H1 (cell line): ENCODE results near the gene RIMS3. TPM values are rescaled to one million over a fixed set of nuclear protein-coding genes. Genes with fewer than 3 reads are reported as not detected.

Experiments used
- CTCF ChIA-PET: fragments of 300-600 bp; sonication (Branson Sonifier 250); formaldehyde crosslinking; loops from one replicate; lab custom pipeline; 2021; ENCODE audit not compliant: partially characterized antibody; lab: Charles Lee
- POLR2A ChIA-PET: fragments of 300-600 bp; sonication (Branson Sonifier 250); formaldehyde crosslinking; loops from one replicate; lab custom pipeline; 2021; ENCODE audit warnings: inconsistent platforms; ENCODE audit not compliant: partially characterized antibody; lab: Charles Lee
- DNase-seq, 2 experiments: peaks; one replicate each; pipeline versions ENCODE4 v3.0.0 to v3.0.0-alpha.2; 2010 to 2022; ENCODE audit warnings: low spot score in 2 of 2, low read depth in 1 of 2, mixed read lengths in 1 of 2
- FAIRE-seq: peaks from 2 replicates; lab custom pipeline; 2011; peaks lifted over from hg19 to GRCh38; lab: Jason Lieb, UNC
- H2AFZ ChIP-seq: 2 replicates; pipeline ENCODE4 v1.8.1; 2012; ENCODE audit warnings: low read length, inconsistent platforms
- H2AK5ac ChIP-seq: 2 replicates; pipeline ENCODE4 v1.6.1; 2013; ENCODE audit warnings: low read depth, low read length
- H2BK120ac ChIP-seq: replicated peaks from 2 replicates; pipeline ENCODE3; 2013; ENCODE audit warnings: low read depth, low read length, inconsistent platforms
- H2BK12ac ChIP-seq: 2 replicates; pipeline ENCODE4 v1.6.1; 2013; ENCODE audit warnings: low read depth, low read length
- H2BK15ac ChIP-seq: 2 replicates; pipeline ENCODE4 v1.6.1; 2013; ENCODE audit warnings: low read length
- H2BK20ac ChIP-seq: 2 replicates; pipeline ENCODE4 v1.6.1; 2013; ENCODE audit warnings: low read length
- H2BK5ac ChIP-seq: 2 replicates; pipeline ENCODE4 v1.6.1; 2013; ENCODE audit warnings: low read depth, low read length
- H3K14ac ChIP-seq: 2 replicates; pipeline ENCODE4 v1.6.1; 2013; ENCODE audit warnings: inconsistent platforms; ENCODE audit not compliant: insufficient read length
- H3K18ac ChIP-seq: 2 replicates; pipeline ENCODE4 v1.6.1; 2013; ENCODE audit warnings: low read length; ENCODE audit errors: extremely low read depth
- H3K23ac ChIP-seq: 2 replicates; pipeline ENCODE4 v1.6.1; 2013; ENCODE audit warnings: inconsistent platforms; ENCODE audit not compliant: insufficient read length
- H3K23me2 ChIP-seq: 2 replicates; pipeline ENCODE4 v1.6.1; 2013; ENCODE audit warnings: low read depth, low read length
- H3K27ac ChIP-seq: 2 replicates; pipeline ENCODE4 v1.6.1; 2011; ENCODE audit warnings: low read depth, low read length, inconsistent platforms
- H3K27me3 ChIP-seq, 4 experiments: replicated peaks in 1 of 4; 1 replicate in 1 of 4; 2 replicates in 3 of 4; pipeline versions ENCODE4 v1.6.1 to v1.8.1; 2011 to 2013; ENCODE audit warnings: low read length in 3 of 4, mild to moderate bottlenecking in 3 of 4, inconsistent platforms in 2 of 4, mixed read lengths in 2 of 4, moderate library complexity in 1 of 4; ENCODE audit not compliant: control insufficient read depth in 3 of 4, insufficient read depth in 3 of 4; ENCODE audit errors: extremely low read depth in 1 of 4
- H3K36me3 ChIP-seq, 4 experiments: 2 replicates each; pipeline versions ENCODE4 v1.6.1 to v1.8.1; 2011 to 2013; ENCODE audit warnings: mild to moderate bottlenecking in 4 of 4, low read length in 3 of 4, moderate library complexity in 2 of 4, control low read depth in 1 of 4, inconsistent platforms in 1 of 4; ENCODE audit not compliant: insufficient read depth in 4 of 4, control insufficient read depth in 2 of 4
- H3K4ac ChIP-seq: replicated peaks from 2 replicates; pipeline ENCODE3; 2013; ENCODE audit warnings: low read length, low read depth, mixed read lengths, inconsistent platforms; ENCODE audit not compliant: insufficient read length
- H3K4me1 ChIP-seq, 4 experiments: replicated peaks in 1 of 4; 1 replicate in 1 of 4; 2 replicates in 3 of 4; pipeline versions ENCODE4 v1.6.1 to v1.8.1; 2011 to 2013; ENCODE audit warnings: low read length in 3 of 4, inconsistent platforms in 2 of 4, mixed read lengths in 1 of 4; ENCODE audit not compliant: insufficient read depth in 4 of 4, control insufficient read depth in 3 of 4
- H3K4me2 ChIP-seq, 2 experiments: 2 replicates each; pipeline versions ENCODE4 v1.6.1 to v1.8.1; 2011 to 2013; ENCODE audit warnings: low read depth in 2 of 2, low read length in 2 of 2, control low read depth in 1 of 2, inconsistent platforms in 1 of 2, mild to moderate bottlenecking in 1 of 2; ENCODE audit not compliant: insufficient read depth in 1 of 2
- H3K4me3 ChIP-seq, 4 experiments: fragments of 200-600, 300-600 bp in 1 of 4; sonication (generic), shearing (Covaris generic), sonication (Bioruptor Twin) in 1 of 4; 2 replicates each; pipeline versions ENCODE4 v1.5.1 to v1.8.1; 2011 to 2016; ENCODE audit warnings: low read length in 4 of 4, low read depth in 3 of 4, control low read depth in 2 of 4, inconsistent platforms in 2 of 4, mild to moderate bottlenecking in 2 of 4, mixed read lengths in 1 of 4, moderate library complexity in 1 of 4; ENCODE audit not compliant: insufficient read depth in 2 of 4; ENCODE audit errors: extremely low read depth in 1 of 4
- H3K56ac ChIP-seq: replicated peaks from 2 replicates; pipeline ENCODE3; 2013; ENCODE audit warnings: low read depth, mild to moderate bottlenecking, mixed read lengths, low read length, inconsistent platforms; ENCODE audit not compliant: insufficient read length
- H3K79me1 ChIP-seq: 2 replicates; pipeline ENCODE4 v1.6.1; 2013; ENCODE audit warnings: low read depth, low read length, control low read depth
- H3K79me2 ChIP-seq, 2 experiments: 2 replicates each; pipeline versions ENCODE4 v1.6.1 to v1.8.1; 2012 to 2013; ENCODE audit warnings: low read length in 2 of 2, mild to moderate bottlenecking in 2 of 2, inconsistent platforms in 1 of 2; ENCODE audit not compliant: insufficient read depth in 2 of 2, control insufficient read depth in 1 of 2
- H3K9ac ChIP-seq, 4 experiments: replicated peaks in 1 of 4; 1 replicate in 1 of 4; 2 replicates in 3 of 4; pipeline versions ENCODE4 v1.6.1 to v1.8.1; 2011 to 2013; ENCODE audit warnings: low read depth in 3 of 4, low read length in 3 of 4, control low read depth in 2 of 4, mild to moderate bottlenecking in 2 of 4, moderate library complexity in 2 of 4, inconsistent platforms in 1 of 4; ENCODE audit errors: extremely low read depth in 1 of 4
- H3K9me3 ChIP-seq, 2 experiments: 2 replicates each; pipeline versions ENCODE4 v1.6.1 to v1.8.1; 2012 to 2013; ENCODE audit warnings: mild to moderate bottlenecking in 2 of 2, moderate library complexity in 2 of 2, control low read depth in 1 of 2, inconsistent platforms in 1 of 2, low read depth in 1 of 2, low read length in 1 of 2, mixed read lengths in 1 of 2; ENCODE audit not compliant: insufficient read depth in 2 of 2
- H4K20me1 ChIP-seq, 2 experiments: replicated peaks in 1 of 2; 2 replicates each; pipeline versions ENCODE3 to v1.8.1; 2011 to 2013; ENCODE audit warnings: inconsistent platforms in 2 of 2, low read length in 2 of 2, mild to moderate bottlenecking in 1 of 2; ENCODE audit not compliant: insufficient read depth in 2 of 2, control insufficient read depth in 1 of 2
- H4K5ac ChIP-seq: 2 replicates; pipeline ENCODE4 v1.6.1; 2013; ENCODE audit warnings: low read length, low read depth, mixed read lengths, inconsistent platforms; ENCODE audit not compliant: insufficient read length
- H4K8ac ChIP-seq: 2 replicates; pipeline ENCODE4 v1.8.0; 2013; ENCODE audit warnings: mild to moderate bottlenecking, moderate library complexity, low read length, inconsistent platforms; ENCODE audit not compliant: insufficient read depth; ENCODE audit errors: extremely low read depth
- H4K91ac ChIP-seq: replicated peaks from 2 replicates; pipeline ENCODE3; 2013; ENCODE audit warnings: low read length, mixed read lengths, inconsistent platforms; ENCODE audit not compliant: insufficient read length
- CBX8 ChIP-seq: fragments of 300-800, 300-1000 bp; sonication (generic); IDR thresholded peaks from 2 replicates; pipeline ENCODE4 v1.7.1; 2016; ENCODE audit warnings: low read depth, low read length, borderline replicate concordance
- HDAC2 ChIP-seq, 2 experiments: fragments of 300-600 bp in 1 of 2; sonication (generic) in 1 of 2; IDR thresholded peaks; 2 replicates each; pipeline ENCODE4 v1.6.1; 2011 to 2012; ENCODE audit warnings: low read depth in 2 of 2, low read length in 2 of 2, mild to moderate bottlenecking in 2 of 2, moderate library complexity in 2 of 2, borderline replicate concordance in 1 of 2, inconsistent platforms in 1 of 2
- NANOG ChIP-seq: IDR thresholded peaks from 2 replicates; pipeline ENCODE4 v1.6.1; 2011; ENCODE audit warnings: low read length, low read depth, mild to moderate bottlenecking, inconsistent platforms; ENCODE audit not compliant: insufficient read depth, poor library complexity, severe bottlenecking
- PHF8 ChIP-seq: fragments of 200-600 bp; sonication (generic); conservative IDR thresholded peaks from 2 replicates; pipeline ENCODE4 v1.7.1; 2012; ENCODE audit warnings: low read depth, mild to moderate bottlenecking, inconsistent platforms, low read length, moderate library complexity
- SP1 ChIP-seq: IDR thresholded peaks from 2 replicates; pipeline ENCODE4 v1.6.1; 2011; ENCODE audit warnings: low read depth, low read length
- SRF ChIP-seq: IDR thresholded peaks from 2 replicates; pipeline ENCODE4 v1.6.1; 2011; ENCODE audit warnings: mild to moderate bottlenecking, low read depth, low read length, moderate library complexity
- WGBS, 2 experiments: shearing (Covaris generic) in 1 of 2; methylation state at CpG; one replicate each; pipeline versions ENCODE4 v1.1.6 to v1.1.7; 2013 to 2015; ENCODE audit warnings: low lambda C conversion rate in 2 of 2, mixed read lengths in 2 of 2, inconsistent platforms in 1 of 2, low coverage in 1 of 2, missing lambda C conversion rate in 1 of 2; ENCODE audit not compliant: insufficient replicate concordance in 2 of 2, insufficient coverage in 1 of 2, insufficient read length in 1 of 2; ENCODE audit errors: extremely low coverage in 1 of 2, missing lambda C conversion rate in 1 of 2; 5-methylcytosine and 5-hydroxymethylcytosine counted together
- polyA plus RNA-seq, 7 experiments: library from polyadenylated mRNA; depleted of rRNA in 3 of 7; stranded (reverse) in 5 of 7; unstranded in 2 of 7; fragments of >200 nt in 5 of 7; fragments of 200-250 nt in 2 of 7; gene quantifications; 1 replicate in 5 of 7; 2 replicates in 1 of 7; 4 replicates in 1 of 7; pipeline versions ENCODE4 v1.2.1 to v1.2.3, GENCODE V29; 2011 to 2013; ENCODE audit warnings: missing spikeins in 2 of 7, mixed read lengths in 2 of 7
- total RNA-seq: library from RNA; stranded (reverse); fragmentation: NEBNext Ultra II Directional; extraction: Animal tissue kit (Norgen Biotek cat#: 25700); gene quantifications from 2 replicates; pipeline ENCODE4 v1.2.1, GENCODE V29; 2021

Gene RIMS3
- total and polyA plus RNA-seq, 2 of the 8 experiments (the other 6 are each of a cell fraction or from before 2014, with no cell fraction given) = 13.3 to 20.6 TPM

- Histone ChIP-seq H3K56ac (no peak overlapping the region), H4K20me1 (peaks cover 0 to 4% of the 10 kb centered on the region in 2 experiments), H3K4ac (no peak overlapping the region), H2AFZ (no peak overlapping the region), H2BK20ac (no peak overlapping the region), H3K4me1 (peaks cover 2 to 29% (median 15%) of the 10 kb centered on the region in 4 experiments), H2BK120ac (no peak overlapping the region), H3K23ac (no peak overlapping the region), H3K4me2 (no peak overlapping the region), H3K36me3 (no peaks in the 10 kb centered on the region), H3K23me2 (peaks cover 2% of the 10 kb centered on the region; the same call in 1 of the 2 replicates), H4K5ac (no peak overlapping the region), H3K14ac (no peak overlapping the region), H3K79me1 (peaks cover 7% of the 10 kb centered on the region; the same call in 1 of the 2 replicates), H3K18ac (no peak overlapping the region), H2AK5ac (no peak overlapping the region), H2BK12ac (no peak overlapping the region; the same call in 1 of the 2 replicates), H2BK15ac (no peak overlapping the region), H4K8ac (no peak overlapping the region), H4K91ac (no peak overlapping the region), H3K79me2 (no peaks in the 10 kb centered on the region; a peak in 1 of 4 replicates), H3K27ac (no peak overlapping the region), H3K9me3 (no peaks in the 10 kb centered on the region), H2BK5ac (no peak overlapping the region), H3K9ac (no peak overlapping the region), H3K4me3 (no peak overlapping the region), H3K27me3 (no peaks in the 10 kb centered on the region)
- ChIA-PET POLR2A (interaction anchor here (1.1 to 3.8 kb wide), 3 partner anchors 14 to 300 kb away, joined by 3 to 13 read pairs (median 3); partner anchors contain the start of gene NFYC), CTCF (interaction anchor here (0.6 to 37.5 kb wide), 6 partner anchors 9 to 123 kb away, joined by 3 to 684 read pairs (median 7); no protein-coding TSS in a partner anchor)
- FAIRE-seq (no peak), DNase-seq (no peak)
- 81% methylated on average over 7 of the region's 7 CpGs; no CpG with 5 or more reads in 1 of the 2 experiments for WGBS, 2 experiments
- TF ChIP-seq NANOG (no peak), CBX8 (no peak), SRF (no peak), HDAC2 (IDR thresholded peaks at IDR 0.05; ENCODE audit: borderline replicate concordance in 1 of 2, low read depth in 2 of 2, low read length in 2 of 2) (no peak), PHF8 (no peak), SP1 (no peak)
These were observed 5.9 kb downstream of the RIMS3 start for GRCh38 chr1:40659649-40659947.
